Endothelial cell of umbilical vein (primary cell): ENCODE results near the gene CEP85L. TPM values are rescaled to one million over a fixed set of nuclear protein-coding genes. Genes with fewer than 3 reads are reported as not detected.

Source experiments
- BruUV-seq: library from RNA; stranded (reverse); fragments of 400-500 nt; replicated peaks from 2 replicates; lab custom pipeline; 2021; lab: Mats Ljungman, UMichigan
- CTCF ChIA-PET: fragments of 300-600, 350-600 bp; sonication (Branson Sonifier 250); formaldehyde crosslinking; loops from one replicate; lab custom pipeline; 2021; ENCODE audit warnings: antibody characterized with exemption, inconsistent platforms; lab: Charles Lee
- POLR2A ChIA-PET: fragments of 300-600, 350-600 bp; sonication (Branson Sonifier 250); formaldehyde crosslinking; loops from one replicate; lab custom pipeline; 2021; ENCODE audit warnings: antibody characterized with exemption, inconsistent platforms; lab: Charles Lee
- DNase-seq: peaks from one replicate; pipeline ENCODE4 v3.0.0-alpha.2; 2011; ENCODE audit warnings: low read depth, low spot score
- FAIRE-seq: peaks from 2 replicates; lab custom pipeline; 2011; peaks lifted over from hg19 to GRCh38; lab: Jason Lieb, UNC
- H2AFZ ChIP-seq: 2 replicates; pipeline ENCODE4 v1.6.0; 2012; ENCODE audit warnings: low read depth, low read length, control low read depth, inconsistent platforms
- H3K27ac ChIP-seq: 2 replicates; pipeline ENCODE4 v1.5.1; 2011; ENCODE audit warnings: low read depth, mild to moderate bottlenecking, control low read depth, low read length, moderate library complexity; ENCODE audit not compliant: insufficient read depth
- H3K27me3 ChIP-seq, 2 experiments: 2 replicates each; pipeline versions ENCODE4 v1.6.0 to v1.6.1; 2011; ENCODE audit warnings: low read length in 2 of 2, mixed read lengths in 1 of 2; ENCODE audit not compliant: control insufficient read depth in 2 of 2, insufficient read depth in 2 of 2
- H3K36me3 ChIP-seq, 2 experiments: 2 replicates in 1 of 2; 3 replicates in 1 of 2; pipeline ENCODE4 v1.5.1; 2011; ENCODE audit warnings: low read length in 2 of 2, mild to moderate bottlenecking in 1 of 2, moderate library complexity in 1 of 2; ENCODE audit not compliant: control insufficient read depth in 2 of 2, insufficient read depth in 2 of 2; ENCODE audit errors: extremely low read depth in 1 of 2
- H3K4me1 ChIP-seq: 3 replicates; pipeline ENCODE4 v1.5.1; 2011; ENCODE audit warnings: mild to moderate bottlenecking, low read length; ENCODE audit not compliant: control insufficient read depth, insufficient read depth; ENCODE audit errors: extremely low read depth
- H3K4me2 ChIP-seq: 2 replicates; pipeline ENCODE4 v1.6.1; 2011; ENCODE audit warnings: low read length, control low read depth, mixed read lengths; ENCODE audit not compliant: insufficient read depth
- H3K4me3 ChIP-seq, 3 experiments: fragments of 200-600 bp in 1 of 3; sonication (generic), shearing (Covaris generic) in 1 of 3; replicated peaks in 1 of 3; 2 replicates each; pipeline ENCODE4 v1.5.1; 2011 to 2016; ENCODE audit warnings: control low read depth in 3 of 3, low read length in 3 of 3, mild to moderate bottlenecking in 2 of 3, inconsistent platforms in 1 of 3, low read depth in 1 of 3, moderate library complexity in 1 of 3; ENCODE audit not compliant: insufficient read depth in 1 of 3
- H3K79me2 ChIP-seq: 2 replicates; pipeline ENCODE4 v1.6.0; 2012; ENCODE audit warnings: low read length, inconsistent platforms; ENCODE audit not compliant: control insufficient read depth, insufficient read depth
- H3K9ac ChIP-seq: replicated peaks from 2 replicates; pipeline ENCODE3; 2011; ENCODE audit warnings: low read length, control low read depth; ENCODE audit not compliant: insufficient read depth; ENCODE audit errors: extremely low read depth
- H3K9me1 ChIP-seq: replicated peaks from 3 replicates; pipeline ENCODE4 v1.6.0; 2011; ENCODE audit warnings: mild to moderate bottlenecking, low read length; ENCODE audit not compliant: control insufficient read depth, insufficient read depth; ENCODE audit errors: extremely low read depth
- H3K9me3 ChIP-seq: replicated peaks from 2 replicates; pipeline ENCODE4 v1.5.1; 2012; ENCODE audit warnings: low read length, inconsistent platforms; ENCODE audit not compliant: control insufficient read depth, insufficient read depth
- H4K20me1 ChIP-seq: replicated peaks from 2 replicates; pipeline ENCODE3; 2011; ENCODE audit warnings: mild to moderate bottlenecking, low read length; ENCODE audit not compliant: control insufficient read depth, insufficient read depth; ENCODE audit errors: extremely low read depth
- EZH2 ChIP-seq: IDR thresholded peaks from 2 replicates; pipeline ENCODE4 v1.6.1; 2012; ENCODE audit warnings: borderline replicate concordance, low read depth, mild to moderate bottlenecking, moderate library complexity, low read length, inconsistent platforms; ENCODE audit not compliant: severe bottlenecking
- FOS ChIP-seq: IDR thresholded peaks from 2 replicates; pipeline ENCODE4 v1.6.1; 2011; ENCODE audit warnings: mild to moderate bottlenecking, low read length, moderate library complexity, borderline replicate concordance; ENCODE audit not compliant: insufficient read depth
- GATA2 ChIP-seq: IDR thresholded peaks from 2 replicates; pipeline ENCODE4 v1.7.0; 2011; ENCODE audit warnings: low read depth, mild to moderate bottlenecking, moderate library complexity, mixed read lengths, low read length; ENCODE audit not compliant: insufficient read length, insufficient read depth
- JUN ChIP-seq: IDR thresholded peaks from 2 replicates; pipeline ENCODE4 v1.6.1; 2011; ENCODE audit warnings: borderline replicate concordance, low read depth; ENCODE audit not compliant: insufficient read length, insufficient read depth
- POLR2AphosphoS5 ChIP-seq: IDR thresholded peaks from 2 replicates; pipeline ENCODE4 v1.6.1; 2012; ENCODE audit warnings: low read depth, mild to moderate bottlenecking, control low read depth, low read length, moderate library complexity; ENCODE audit not compliant: insufficient read depth
- dilution Hi-C: fragments of 300-500 bp; cut with MboI; formaldehyde crosslinking; loops from one replicate; pipeline ENCODE4 v1.15.0; 2019; ENCODE audit warnings: low sequenced_read_pairs; ENCODE audit not compliant: extremely low pct_ligation_motif_present
- intact Hi-C: fragments of 100-400 bp; cut with micrococcal nuclease; formaldehyde crosslinking; loops from one replicate; pipeline ENCODE4 v1.10.0; 2022
- polyA plus RNA-seq, 4 experiments: library from polyadenylated mRNA; depleted of rRNA in 3 of 4; stranded (reverse) in 3 of 4; unstranded in 1 of 4; fragments of >200 nt; gene quantifications; 2 replicates each; pipeline versions ENCODE4 v1.2.1 to v1.2.3, GENCODE V29; 2011 to 2012; ENCODE audit warnings: missing spikeins in 1 of 4
- total RNA-seq: library from RNA; stranded (reverse); gene quantifications from 2 replicates; pipeline ENCODE4 v1.2.3, GENCODE V29; 2021
- TF ChIP-seq, protein P1 (sequence below), 2 donors: IDR thresholded peaks; 1 replicate in 1 of 2; 2 replicates in 1 of 2; pipeline ENCODE4 v1.5.1; 2011; ENCODE audit warnings: low read length in 2 of 2, mild to moderate bottlenecking in 2 of 2, moderate library complexity in 2 of 2, control low read depth in 1 of 2, inconsistent platforms in 1 of 2, low read depth in 1 of 2; ENCODE audit not compliant: insufficient read depth in 1 of 2; ENCODE audit errors: extremely low read depth in 1 of 2
- TF ChIP-seq, protein P2 (sequence below): IDR thresholded peaks from 2 replicates; pipeline ENCODE4 v1.6.1; 2011; ENCODE audit not compliant: insufficient read depth, insufficient read length

CEP85L gene
- total and polyA plus RNA-seq, 2 donors (not counting 3 experiments of a cell fraction or from before 2014, with no cell fraction given): 1.8 to 9.2 TPM

DNA sequence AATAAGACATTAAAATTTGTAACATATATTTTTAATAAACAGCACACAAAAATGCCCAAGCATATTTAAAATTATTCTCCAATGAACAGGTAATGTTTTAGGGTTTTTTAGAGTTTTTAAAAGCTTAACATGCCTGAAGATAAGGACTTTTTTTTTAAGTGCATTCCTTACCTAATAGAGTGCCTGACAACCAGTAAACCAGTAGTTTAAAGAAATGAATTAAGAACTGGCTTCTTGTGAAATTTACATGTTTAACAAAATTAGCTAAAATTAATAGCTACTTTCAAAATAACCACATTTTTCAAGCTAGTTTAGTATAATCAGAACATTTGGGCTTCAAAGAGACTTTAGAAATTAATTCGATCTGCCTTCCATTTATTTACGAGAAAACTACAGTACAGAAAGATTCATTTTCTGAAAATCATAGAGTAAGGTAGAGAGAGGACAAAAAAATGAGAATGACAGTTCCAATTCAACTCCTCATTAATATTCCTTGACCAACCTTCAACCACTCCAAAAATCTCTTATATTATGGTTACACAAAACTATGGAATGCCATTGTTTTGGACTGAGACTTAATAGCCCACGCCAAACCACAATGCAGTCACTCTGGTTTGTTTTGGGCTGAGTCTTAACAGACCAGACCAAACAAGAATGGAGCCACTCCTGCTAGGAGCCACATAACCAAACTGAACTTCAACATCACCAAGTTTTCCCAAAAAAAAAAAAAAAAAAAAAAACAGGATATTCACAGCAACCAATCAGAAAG is 109.0 kb downstream of the CEP85L start:
- FAIRE-seq (no peak), DNase-seq (no peak)
- intact Hi-C loops (loop anchor here (5.0 kb wide), 1 partner anchor 155 kb away; no protein-coding TSS in a partner anchor), dilution Hi-C loops (no loop called here)
- H3K9me3 ChIP-seq: no peaks in the 10 kb centered on the region
- no peak for TF ChIP-seq POLR2AphosphoS5
- no peak for TF ChIP-seq FOS
- TF ChIP-seq, protein P1, sequence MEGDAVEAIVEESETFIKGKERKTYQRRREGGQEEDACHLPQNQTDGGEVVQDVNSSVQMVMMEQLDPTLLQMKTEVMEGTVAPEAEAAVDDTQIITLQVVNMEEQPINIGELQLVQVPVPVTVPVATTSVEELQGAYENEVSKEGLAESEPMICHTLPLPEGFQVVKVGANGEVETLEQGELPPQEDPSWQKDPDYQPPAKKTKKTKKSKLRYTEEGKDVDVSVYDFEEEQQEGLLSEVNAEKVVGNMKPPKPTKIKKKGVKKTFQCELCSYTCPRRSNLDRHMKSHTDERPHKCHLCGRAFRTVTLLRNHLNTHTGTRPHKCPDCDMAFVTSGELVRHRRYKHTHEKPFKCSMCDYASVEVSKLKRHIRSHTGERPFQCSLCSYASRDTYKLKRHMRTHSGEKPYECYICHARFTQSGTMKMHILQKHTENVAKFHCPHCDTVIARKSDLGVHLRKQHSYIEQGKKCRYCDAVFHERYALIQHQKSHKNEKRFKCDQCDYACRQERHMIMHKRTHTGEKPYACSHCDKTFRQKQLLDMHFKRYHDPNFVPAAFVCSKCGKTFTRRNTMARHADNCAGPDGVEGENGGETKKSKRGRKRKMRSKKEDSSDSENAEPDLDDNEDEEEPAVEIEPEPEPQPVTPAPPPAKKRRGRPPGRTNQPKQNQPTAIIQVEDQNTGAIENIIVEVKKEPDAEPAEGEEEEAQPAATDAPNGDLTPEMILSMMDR (IDR thresholded peaks at IDR 0.05; ENCODE audit: extremely low read depth in 1 of 2, insufficient read depth in 1 of 2, low read depth in 1 of 2, low read length in 2 of 2): no peak
- TF ChIP-seq, protein P2, sequence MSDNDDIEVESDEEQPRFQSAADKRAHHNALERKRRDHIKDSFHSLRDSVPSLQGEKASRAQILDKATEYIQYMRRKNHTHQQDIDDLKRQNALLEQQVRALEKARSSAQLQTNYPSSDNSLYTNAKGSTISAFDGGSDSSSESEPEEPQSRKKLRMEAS: no peak
- no peak for TF ChIP-seq EZH2
- TF ChIP-seq GATA2: no peak
- TF ChIP-seq JUN: no peak
- no peaks in the 10 kb centered on the region for H3K9me1 ChIP-seq
- H3K9ac ChIP-seq: no peak overlapping the region
- H2AFZ ChIP-seq: no peak overlapping the region
- no peaks in the 10 kb centered on the region for H3K36me3 ChIP-seq
- no peak overlapping the region for H3K4me3 ChIP-seq
- CTCF ChIA-PET: interaction anchor here (1.1 to 1.5 kb wide), 4 partner anchors 11 to 51 kb away, joined by 3 to 6 read pairs (median 4); no protein-coding TSS in a partner anchor
- BruUV-seq: no TSS peak
- no peak overlapping the region for H3K4me2 ChIP-seq
- H3K27ac ChIP-seq: no peak overlapping the region
- POLR2A ChIA-PET: interaction anchor here (0.7 kb wide), 1 partner anchor 188 kb away, joined by 8 read pairs; no protein-coding TSS in a partner anchor
- no peaks in the 10 kb centered on the region for H3K27me3 ChIP-seq
- peaks cover 16% of the 10 kb centered on the region for H3K4me1 ChIP-seq
- H4K20me1 ChIP-seq: no peaks in the 10 kb centered on the region
- peaks cover 11% of the 10 kb centered on the region for H3K79me2 ChIP-seq
